GM10266 (cell line): ENCODE measurements around the gene ZP1.
"Not testable (repeated sequence)": the region's sequence is repeated elsewhere in the genome, so short reads cannot be mapped to it uniquely, and the experiment has no call there.

Source experiments
- DNase-seq: peaks from one replicate; pipeline ENCODE4 v3.0.0; 2012; ENCODE audit errors: extremely low spot score
- TF ChIP-seq, protein P1 (sequence below): IDR thresholded peaks from 2 replicates; pipeline ENCODE4 v1.5.1; 2012; ENCODE audit warnings: mild to moderate bottlenecking, low read depth; ENCODE audit not compliant: control insufficient read depth, insufficient read depth; ENCODE audit errors: missing control alignments

Gene ZP1

DNA sequence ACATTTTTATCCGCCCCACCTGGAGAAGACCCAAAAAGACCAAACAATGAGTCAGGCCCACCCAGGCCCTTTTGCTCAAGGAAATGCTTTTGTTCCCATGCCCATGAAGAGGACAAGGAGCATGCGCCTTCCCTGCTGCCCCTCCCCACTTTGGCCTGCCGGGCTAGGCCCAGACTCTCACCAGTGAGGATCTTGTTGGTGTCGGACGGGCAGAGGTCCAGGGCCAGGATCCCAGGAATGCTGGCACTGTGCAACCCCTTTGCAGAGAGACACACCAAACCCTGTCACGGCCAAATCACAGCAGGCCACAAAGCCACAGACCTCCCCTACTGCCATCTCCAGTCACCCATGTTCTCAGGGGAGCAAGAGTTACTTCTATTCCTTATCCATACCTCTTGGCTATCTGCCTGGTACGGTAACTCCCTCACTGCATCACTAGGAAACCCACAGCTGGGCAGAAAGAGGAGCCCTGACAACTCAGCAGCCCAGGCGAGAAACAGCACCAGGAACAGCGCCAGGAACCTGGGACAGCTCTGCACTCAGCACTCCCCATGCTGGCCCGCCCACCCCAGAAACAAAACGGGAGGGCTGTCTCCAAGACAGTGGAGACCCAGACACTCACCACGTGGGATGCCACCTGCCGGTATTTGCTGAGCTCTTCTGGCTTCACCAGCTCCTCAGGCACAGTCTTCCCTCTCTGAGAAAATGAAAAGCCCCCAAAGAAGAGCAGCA, 33.5 kb downstream of the ZP1 start:
- no peak for DNase-seq
- TF ChIP-seq, protein P1, sequence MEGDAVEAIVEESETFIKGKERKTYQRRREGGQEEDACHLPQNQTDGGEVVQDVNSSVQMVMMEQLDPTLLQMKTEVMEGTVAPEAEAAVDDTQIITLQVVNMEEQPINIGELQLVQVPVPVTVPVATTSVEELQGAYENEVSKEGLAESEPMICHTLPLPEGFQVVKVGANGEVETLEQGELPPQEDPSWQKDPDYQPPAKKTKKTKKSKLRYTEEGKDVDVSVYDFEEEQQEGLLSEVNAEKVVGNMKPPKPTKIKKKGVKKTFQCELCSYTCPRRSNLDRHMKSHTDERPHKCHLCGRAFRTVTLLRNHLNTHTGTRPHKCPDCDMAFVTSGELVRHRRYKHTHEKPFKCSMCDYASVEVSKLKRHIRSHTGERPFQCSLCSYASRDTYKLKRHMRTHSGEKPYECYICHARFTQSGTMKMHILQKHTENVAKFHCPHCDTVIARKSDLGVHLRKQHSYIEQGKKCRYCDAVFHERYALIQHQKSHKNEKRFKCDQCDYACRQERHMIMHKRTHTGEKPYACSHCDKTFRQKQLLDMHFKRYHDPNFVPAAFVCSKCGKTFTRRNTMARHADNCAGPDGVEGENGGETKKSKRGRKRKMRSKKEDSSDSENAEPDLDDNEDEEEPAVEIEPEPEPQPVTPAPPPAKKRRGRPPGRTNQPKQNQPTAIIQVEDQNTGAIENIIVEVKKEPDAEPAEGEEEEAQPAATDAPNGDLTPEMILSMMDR: no peak

DNA sequence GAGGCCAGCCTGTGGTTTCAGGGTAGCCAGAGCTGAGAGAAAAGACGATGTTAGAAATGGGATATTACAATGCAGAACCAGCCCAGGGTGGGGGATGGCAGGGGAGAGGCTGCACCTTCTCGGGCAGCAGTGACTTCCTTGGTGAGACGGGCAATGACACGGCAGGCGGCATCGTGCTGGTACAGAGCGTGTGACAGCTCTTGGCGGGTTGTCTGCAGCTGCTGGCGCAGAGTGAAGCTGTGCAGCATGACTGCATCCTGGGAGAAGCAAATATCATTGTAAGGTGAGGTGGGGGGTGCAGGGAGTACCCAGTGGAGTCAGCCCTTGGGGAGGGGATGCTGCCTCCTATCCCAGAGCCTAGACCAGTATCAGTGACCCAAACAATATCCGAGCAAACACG, 35.3 kb downstream of the ZP1 start:
- TF ChIP-seq, protein P1: no peak

DNA sequence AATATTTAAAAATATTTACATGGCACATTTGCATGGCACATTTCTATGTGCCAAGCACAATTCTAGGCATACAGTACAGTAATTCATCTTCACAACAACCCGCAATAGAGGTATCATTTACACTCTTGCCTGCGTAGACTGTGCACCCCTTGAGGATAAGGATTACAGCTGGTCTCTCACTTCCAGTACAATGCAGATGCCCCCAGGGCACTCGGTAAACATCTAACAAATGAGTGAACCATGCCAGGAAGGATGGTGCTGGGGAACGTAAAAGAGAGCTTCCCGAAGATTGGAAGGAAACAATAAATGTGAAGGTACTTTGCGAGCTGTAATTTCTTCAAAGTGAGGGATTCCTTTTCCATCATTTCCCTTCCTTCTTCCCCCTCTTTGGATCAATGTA, 37.7 kb downstream of the ZP1 start:
- DNase-seq: no peak
- TF ChIP-seq, protein P1: no peak

More for the DNA sequence above, 35.3 kb downstream of the ZP1 start:
- no peak for DNase-seq

DNA sequence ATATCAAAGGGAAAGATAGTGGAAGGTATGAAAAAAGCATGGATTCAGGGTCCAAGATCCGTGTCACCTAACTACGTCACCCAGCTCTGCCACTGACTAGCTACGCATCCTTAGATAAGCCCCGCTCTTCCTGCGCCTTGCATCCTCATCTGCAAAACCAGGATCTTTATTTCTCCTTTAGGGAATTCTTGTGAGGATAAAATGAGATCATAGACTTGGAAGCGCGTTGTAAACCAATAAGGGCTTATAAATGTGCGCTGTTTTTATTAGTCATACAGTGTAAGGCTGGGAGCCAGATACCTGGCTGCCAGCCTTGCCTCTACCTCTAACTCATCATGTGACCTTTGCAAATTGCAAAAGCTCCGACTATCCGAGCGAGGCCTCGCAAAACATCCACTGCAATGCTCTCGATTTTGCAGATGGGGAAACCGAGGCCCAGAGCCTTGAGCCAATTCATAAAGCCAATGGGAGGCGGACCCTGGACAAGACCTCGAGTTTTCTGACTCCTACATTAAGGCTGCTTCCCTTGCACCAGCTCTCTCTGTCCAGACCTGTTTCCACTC, 38.3 kb downstream of the ZP1 start:
- no peak for DNase-seq
- TF ChIP-seq, protein P1: no peak

DNA sequence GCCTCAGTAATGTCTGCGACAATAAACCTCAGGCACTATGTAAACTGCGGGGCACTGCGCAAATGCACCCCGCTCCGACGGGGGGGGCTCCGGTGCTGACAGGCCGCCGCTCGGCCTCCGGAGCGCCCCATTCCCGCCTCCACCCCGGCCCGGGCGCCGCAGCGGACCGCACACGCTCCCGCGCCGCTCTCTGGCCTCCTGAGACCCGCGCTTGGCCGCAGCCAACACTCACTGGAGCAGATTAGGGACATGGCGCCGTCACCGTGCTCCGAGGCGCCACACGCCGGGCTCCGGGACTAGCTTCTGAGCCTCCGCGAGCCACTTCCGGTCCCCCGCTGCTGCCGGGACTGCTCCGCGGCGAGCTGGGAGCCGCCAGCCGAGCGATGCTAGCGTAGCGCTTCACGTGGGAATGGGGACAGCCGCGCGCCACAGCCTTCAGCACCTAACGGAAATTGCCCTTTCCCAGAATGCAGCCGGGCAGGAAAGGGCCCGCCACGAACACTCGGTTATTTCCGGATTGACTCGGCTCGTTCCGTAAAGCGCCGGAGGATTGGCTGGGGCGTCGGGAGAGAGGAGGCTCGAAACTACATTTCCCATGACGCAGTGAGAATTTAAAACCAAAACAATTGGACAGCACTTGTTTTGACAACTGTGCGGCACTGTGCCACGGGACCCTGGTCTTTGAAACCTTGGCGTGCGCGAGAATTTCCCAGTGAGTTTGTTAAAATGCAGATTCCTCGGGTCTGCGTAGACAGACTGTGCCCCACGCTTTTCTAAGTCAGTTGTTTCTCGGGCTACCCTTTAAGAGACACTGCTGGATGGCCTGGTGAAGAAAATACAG, 39.0 kb downstream of the ZP1 start, which contains the start of gene PRPF19:
TSS of gene PRPF19 (minus strand) at position 454 of the 841 bp plus-strand sequence. CDS start at position 251, 203 bp downstream.
- DNase-seq: peak; percentile 98
- TF ChIP-seq, protein P1: no peak

DNA sequence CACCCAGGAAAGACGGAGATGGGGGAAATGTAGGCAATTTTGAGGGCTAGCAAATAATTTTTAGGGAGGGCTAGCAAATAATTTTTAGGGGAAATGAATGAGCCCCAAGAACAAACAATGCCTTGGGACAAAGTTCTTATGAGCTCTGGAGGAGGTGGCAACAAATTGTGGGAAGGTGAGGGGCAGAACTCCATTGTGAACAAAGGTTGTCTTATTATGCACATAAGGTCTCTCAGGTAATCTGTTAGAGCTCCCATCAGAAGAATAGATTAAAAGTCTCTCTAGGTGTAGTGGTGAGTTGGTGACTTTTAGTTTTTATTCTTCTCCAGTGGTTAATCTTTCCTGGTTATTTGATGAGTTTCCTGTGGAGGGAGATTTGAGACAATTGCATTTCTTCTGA, 41.5 kb downstream of the ZP1 start:
- DNase-seq: no peak

DNA sequence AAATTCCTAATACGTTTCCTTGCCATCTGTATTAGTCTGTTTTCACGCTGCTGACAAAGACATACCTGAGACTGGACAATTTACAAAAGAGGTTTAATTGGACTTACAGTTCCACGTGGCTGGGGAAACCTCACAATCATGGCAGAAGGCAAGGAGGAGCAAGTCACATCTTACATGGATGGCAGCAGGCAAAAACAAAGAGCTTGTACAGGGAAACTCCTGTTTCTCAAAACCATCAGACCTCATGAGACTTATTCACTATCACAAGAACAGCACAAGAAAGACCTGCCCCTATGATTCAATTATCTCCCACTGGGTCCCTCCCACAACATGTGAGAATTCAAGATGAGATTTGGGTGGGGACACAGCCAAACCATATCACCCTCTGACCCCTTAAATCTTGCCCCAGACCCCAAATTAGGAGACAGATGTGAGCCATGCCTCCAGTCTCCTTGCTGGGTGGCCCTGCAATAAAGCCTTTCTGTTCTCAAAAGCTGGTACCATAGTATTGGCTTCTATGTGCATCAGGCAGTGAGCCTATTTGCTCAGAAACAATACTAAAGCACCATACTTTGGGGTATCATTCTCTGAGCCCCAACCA, 42.4 kb downstream of the ZP1 start:
- DNase-seq: not testable (repeated sequence)

More for the DNA sequence above, 41.5 kb downstream of the ZP1 start:
- TF ChIP-seq, protein P1: no peak
